ENCODE measurements around the gene LRRC57. TPM values are rescaled to one million over a fixed set of nuclear protein-coding genes. Genes with fewer than 3 reads are reported as not detected.

The LRRC57 gene
- total and polyA plus RNA-seq, 2 of the 8 experiments (the other 6 are each of a cell fraction or from before 2014, with no cell fraction given), result 5.0 to 12.7 TPM

DNA sequence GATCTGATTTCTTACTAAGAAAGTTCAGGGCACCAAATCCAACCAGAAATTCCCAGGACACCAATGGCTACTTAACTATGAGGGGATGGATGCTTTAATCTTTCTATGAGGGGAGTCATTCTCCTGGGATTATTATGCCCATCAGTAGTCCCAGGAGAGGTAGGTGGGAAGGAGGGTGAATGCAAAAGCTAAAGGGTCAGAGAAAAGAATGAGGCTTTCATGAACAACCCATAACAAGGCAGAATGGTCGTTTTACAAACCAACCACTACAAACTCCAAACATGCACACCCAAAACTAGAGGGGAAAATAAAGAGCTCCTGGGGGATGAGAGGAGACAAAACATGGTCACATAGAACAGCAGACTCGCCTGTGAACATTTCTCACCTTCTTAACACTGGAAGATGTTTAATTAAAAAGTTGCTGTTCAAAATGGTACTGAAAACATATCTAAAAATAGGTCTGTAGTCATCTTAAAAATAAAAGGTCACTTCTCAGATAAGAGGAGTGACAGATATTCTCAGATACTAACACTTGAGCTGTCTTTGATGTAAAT lies 30.5 kb upstream of the LRRC57 start:
- Histone ChIP-seq H2AFZ (ENCODE audit: low read length) (no peak overlapping the region), H3K4me3 (ENCODE audit: extremely low read depth in 1 of 4, insufficient read depth in 2 of 4, low read depth in 3 of 4, low read length in 4 of 4) (no peak overlapping the region), H2BK15ac (ENCODE audit: low read length) (no peak overlapping the region), H3K4me1 (replicated peaks in 1 of 4; ENCODE audit: control insufficient read depth in 3 of 4, insufficient read depth in 4 of 4, low read length in 3 of 4) (peaks cover 4 to 13% (median 10%) of the 10 kb centered on the region in 4 experiments; a peak in 5 of 7 replicates), H4K5ac (ENCODE audit: insufficient read length, low read depth, low read length) (no peak overlapping the region), H2BK12ac (ENCODE audit: low read depth, low read length) (no peak overlapping the region), H3K79me1 (ENCODE audit: low read depth, low read length) (0 out of 2 replicates have a peak, but pooled peaks cover 4% of the 10 kb centered on the region), H3K36me3 (ENCODE audit: control insufficient read depth in 2 of 4, insufficient read depth in 4 of 4, low read length in 3 of 4) (no peaks in the 10 kb centered on the region), H4K91ac (replicated peaks; ENCODE audit: insufficient read length, low read length) (no peak overlapping the region), H3K9ac (replicated peaks in 1 of 4; ENCODE audit: extremely low read depth in 1 of 4, low read depth in 3 of 4, low read length in 3 of 4) (no peak overlapping the region), H3K27me3 (replicated peaks in 1 of 4; ENCODE audit: control insufficient read depth in 3 of 4, extremely low read depth in 1 of 4, insufficient read depth in 3 of 4, low read length in 3 of 4) (peaks cover 1 to 11% (median 10%) of the 10 kb centered on the region in 4 experiments), H3K23me2 (ENCODE audit: low read depth, low read length) (peaks cover 14% of the 10 kb centered on the region; the same call in 1 of the 2 replicates), H2BK5ac (ENCODE audit: low read depth, low read length) (no peak overlapping the region), H2BK20ac (ENCODE audit: low read length) (no peak overlapping the region), H2AK5ac (ENCODE audit: low read depth, low read length) (no peak overlapping the region), H2BK120ac (replicated peaks; ENCODE audit: low read depth, low read length) (no peak overlapping the region), H3K14ac (ENCODE audit: insufficient read length) (no peak overlapping the region), H3K18ac (ENCODE audit: extremely low read depth, low read length) (no peak overlapping the region), H3K9me3 (ENCODE audit: insufficient read depth in 2 of 2, low read depth in 1 of 2, low read length in 1 of 2) (no peaks in the 10 kb centered on the region), H3K23ac (ENCODE audit: insufficient read length) (no peak overlapping the region), H3K27ac (ENCODE audit: low read depth, low read length) (no peak overlapping the region), H4K8ac (ENCODE audit: extremely low read depth, insufficient read depth, low read length) (no peak overlapping the region), H4K20me1 (replicated peaks in 1 of 2; ENCODE audit: control insufficient read depth in 1 of 2, insufficient read depth in 2 of 2, low read length in 2 of 2) (no peaks in the 10 kb centered on the region), H3K56ac (replicated peaks; ENCODE audit: insufficient read length, low read depth, low read length) (no peak overlapping the region), H3K79me2 (ENCODE audit: control insufficient read depth in 1 of 2, insufficient read depth in 2 of 2, low read length in 2 of 2) (no peaks in the 10 kb centered on the region; a peak in 1 of 4 replicates), H3K4ac (replicated peaks; ENCODE audit: insufficient read length, low read depth, low read length) (no peak overlapping the region), H3K4me2 (ENCODE audit: insufficient read depth in 1 of 2, low read depth in 2 of 2, low read length in 2 of 2) (no peak overlapping the region)
- WGBS, 2 experiments (ENCODE audit: extremely low coverage in 1 of 2, insufficient coverage in 1 of 2, insufficient read length in 1 of 2, insufficient replicate concordance in 2 of 2, low coverage in 1 of 2, low lambda C conversion rate in 2 of 2, missing lambda C conversion rate in 1 of 2), result 83% methylated on average over 2 of the region's 2 CpGs; no CpG with 5 or more reads in 1 of the 2 experiments
- ChIA-PET POLR2A (ENCODE audit: partially characterized antibody) (no interaction called here), CTCF (ENCODE audit: partially characterized antibody) (interaction anchor here (1.6 to 2.1 kb wide), 2 partner anchors 10 to 12 kb away, joined by 4 to 14 read pairs; no protein-coding TSS in a partner anchor)
- FAIRE-seq (no peak), DNase-seq (ENCODE audit: low read depth in 1 of 2, low spot score in 2 of 2) (no peak)
- TF ChIP-seq SUZ12 (IDR thresholded peaks at IDR 0.05; ENCODE audit: low read length) (no peak), BACH1 (IDR thresholded peaks at IDR 0.05; ENCODE audit: low read length) (no peak), CTBP2 (IDR thresholded peaks at IDR 0.05; ENCODE audit: borderline replicate concordance, insufficient read depth, insufficient read length, low read length) (no peak), CBX5 (IDR thresholded peaks at IDR 0.05; ENCODE audit: low read depth, low read length) (no peak), CHD2 (IDR thresholded peaks at IDR 0.05; ENCODE audit: low read length) (no peak), CEBPB (IDR thresholded peaks at IDR 0.05; ENCODE audit: low read depth, low read length) (no peak)
- TF ChIP-seq, protein P1, sequence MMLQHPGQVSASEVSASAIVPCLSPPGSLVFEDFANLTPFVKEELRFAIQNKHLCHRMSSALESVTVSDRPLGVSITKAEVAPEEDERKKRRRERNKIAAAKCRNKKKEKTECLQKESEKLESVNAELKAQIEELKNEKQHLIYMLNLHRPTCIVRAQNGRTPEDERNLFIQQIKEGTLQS (IDR thresholded peaks at IDR 0.05; ENCODE audit: insufficient read depth, low read depth, low read length), result no peak
